GM19463 (cell line): ENCODE results near the gene PACRG.

Experiments used
- ATAC-seq: cut with Tn5 transposase; IDR thresholded peaks from one replicate; pipeline ENCODE4 v1.9.1; 2021; ENCODE audit warnings: mild to moderate bottlenecking, moderate library complexity; ENCODE audit not compliant: unreplicated experiment

The PACRG gene

DNA sequence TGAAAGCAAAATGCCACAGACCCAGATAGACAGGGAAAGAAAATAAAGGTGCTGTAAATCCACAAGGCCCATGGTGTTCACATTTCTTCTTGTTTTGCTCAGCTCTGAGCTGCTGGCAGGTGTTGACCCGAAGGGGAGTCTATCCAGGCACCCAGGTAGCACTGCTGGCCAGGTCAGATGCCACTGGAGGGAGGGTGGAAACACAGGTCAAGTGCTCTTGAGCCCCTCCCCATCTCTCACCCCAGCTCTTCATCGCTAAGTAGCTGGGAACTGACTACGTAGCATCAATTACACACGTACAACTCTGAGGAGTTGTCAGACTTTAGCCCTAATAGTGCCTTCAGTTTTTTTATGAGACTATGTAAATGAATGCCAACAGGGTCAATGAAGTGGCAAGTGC lies 399.0 kb downstream of the PACRG start:
- ATAC-seq: no peak

DNA sequence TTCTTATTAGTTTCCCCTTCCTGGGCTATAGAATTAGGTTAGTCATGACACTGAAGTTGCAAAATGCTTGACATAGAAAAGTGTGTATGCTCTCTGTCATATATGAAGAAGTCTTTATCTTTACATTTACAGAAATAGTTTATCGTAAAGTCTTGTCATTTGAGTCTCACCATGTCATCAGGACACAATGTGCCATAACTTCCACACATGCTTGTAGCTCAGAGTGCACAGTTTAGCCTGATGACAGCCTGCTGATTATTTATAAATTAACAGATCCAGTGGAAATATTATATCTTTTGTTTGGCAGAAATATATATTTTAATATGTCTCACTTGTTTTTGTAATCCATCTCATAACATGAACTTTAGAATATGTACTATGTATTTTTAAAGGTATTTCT lies 399.8 kb downstream of the PACRG start:
- no peak for ATAC-seq

DNA sequence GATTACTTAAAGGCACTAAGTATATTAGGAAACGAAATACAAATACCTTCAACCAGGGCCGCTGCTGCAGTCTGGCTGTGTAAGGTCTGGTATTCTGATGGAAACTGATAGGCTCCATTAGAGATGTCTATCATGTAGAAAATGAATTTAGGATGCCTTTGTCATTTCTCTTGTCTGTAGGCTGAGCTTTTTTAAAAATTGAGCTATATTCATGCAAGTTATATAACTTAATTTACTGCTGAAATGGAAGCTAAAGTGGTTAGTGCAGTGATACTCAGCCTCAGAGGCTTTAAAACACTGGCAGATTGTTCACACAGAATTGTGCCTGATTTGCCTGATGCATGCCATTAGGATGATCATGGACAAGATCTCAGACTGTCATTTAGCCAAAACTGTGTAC lies 400.6 kb downstream of the PACRG start:
- no peak for ATAC-seq

DNA sequence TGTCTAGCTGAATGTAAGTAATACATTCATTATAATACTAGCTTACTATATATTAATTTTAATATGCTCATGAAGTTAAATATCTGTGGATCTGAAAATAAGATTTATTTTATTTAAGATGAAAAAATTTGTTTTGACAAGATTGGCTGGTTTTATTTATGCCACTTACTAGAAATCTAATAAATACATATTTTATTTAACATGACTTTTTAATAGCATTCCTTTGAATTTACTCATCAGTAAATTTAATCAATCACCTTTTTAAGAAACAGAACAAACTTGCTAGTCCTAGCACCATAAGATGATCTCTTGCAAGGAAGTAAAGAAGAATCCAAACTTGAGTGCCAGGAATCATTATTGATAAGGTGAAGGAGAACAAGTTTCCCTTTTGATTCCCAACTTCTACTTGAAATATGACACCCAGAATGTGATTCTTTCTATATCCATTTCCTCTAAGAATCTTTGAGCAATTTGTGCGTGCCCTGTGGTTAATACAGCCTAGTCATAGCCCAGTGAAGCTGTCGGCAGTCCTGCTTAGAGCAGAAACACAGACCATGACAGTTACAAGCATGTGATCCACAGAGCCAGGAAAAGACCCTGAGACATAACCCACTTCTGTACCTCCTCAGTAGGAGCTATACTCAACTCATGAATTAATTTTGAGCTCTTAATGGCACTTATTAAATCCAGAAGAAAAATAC lies 404.4 kb downstream of the PACRG start:
- ATAC-seq: no peak

DNA sequence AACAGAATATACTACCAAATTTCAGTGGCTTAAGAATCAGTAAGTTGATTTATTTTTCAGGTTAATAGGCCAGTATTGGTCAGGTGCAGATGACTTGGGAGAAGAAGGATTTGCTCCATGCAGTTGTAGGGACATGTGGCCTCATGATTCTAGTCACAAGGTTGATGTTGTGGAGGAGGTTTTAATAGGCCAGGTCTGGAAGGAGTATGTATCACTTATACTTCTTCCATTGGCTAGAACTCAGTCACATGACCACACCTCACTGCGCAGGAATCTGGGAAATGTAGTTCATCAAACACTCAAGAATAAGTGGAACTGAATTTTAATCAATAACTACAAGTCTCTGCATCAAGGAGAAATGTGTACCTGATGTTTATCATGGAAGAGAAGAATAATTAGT lies 405.2 kb downstream of the PACRG start:
- ATAC-seq: no peak

DNA sequence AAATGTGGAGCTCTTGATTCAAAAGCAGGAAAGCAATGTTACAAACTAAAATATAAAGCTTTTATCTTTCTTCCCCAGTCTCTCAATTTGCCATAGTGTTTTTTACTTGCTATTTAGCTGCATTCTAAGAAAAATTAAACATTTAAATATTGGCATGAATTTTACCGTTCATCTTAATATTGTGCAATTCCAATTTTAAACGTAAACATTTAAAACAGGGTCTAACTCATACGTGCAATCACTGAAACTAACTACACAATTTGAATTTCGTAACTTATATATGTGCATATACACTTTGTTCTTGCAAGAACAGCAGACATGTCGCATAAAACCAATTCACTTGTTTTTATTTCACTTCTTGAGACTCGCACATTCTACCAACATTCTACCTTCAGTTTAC lies 405.9 kb downstream of the PACRG start:
- no peak for ATAC-seq

DNA sequence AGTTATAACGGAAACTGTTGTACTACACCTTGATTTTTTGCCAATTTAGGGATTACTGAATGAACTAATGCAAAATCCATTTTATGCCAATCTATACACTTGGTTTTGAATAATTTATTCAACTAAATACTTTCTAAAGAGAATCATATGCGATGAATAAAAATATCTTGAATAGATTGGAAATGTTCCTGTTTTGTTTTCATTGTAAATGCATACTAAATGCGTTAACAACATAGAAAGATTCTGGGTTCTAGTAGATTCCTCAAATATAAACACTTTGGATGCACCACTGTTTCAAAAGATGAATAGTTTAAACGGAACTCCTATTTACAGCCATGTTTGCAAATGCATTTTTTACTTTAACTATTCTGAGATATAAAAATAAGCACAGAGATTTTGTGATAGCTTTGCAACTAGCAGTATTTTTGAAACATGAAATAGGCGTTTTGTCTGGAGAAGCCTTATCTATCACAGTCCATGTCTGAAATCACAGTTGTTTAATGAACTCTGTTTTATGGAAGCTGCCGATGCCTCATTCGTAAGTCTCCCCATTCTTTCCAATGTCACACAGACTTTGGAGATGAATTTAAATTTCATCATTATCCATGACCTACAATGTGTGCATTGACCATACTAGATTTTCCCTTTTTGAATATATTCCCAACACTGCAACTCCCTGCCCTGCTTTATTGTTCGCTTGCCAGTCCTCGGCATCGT lies 409.1 kb downstream of the PACRG start:
- no peak for ATAC-seq

DNA sequence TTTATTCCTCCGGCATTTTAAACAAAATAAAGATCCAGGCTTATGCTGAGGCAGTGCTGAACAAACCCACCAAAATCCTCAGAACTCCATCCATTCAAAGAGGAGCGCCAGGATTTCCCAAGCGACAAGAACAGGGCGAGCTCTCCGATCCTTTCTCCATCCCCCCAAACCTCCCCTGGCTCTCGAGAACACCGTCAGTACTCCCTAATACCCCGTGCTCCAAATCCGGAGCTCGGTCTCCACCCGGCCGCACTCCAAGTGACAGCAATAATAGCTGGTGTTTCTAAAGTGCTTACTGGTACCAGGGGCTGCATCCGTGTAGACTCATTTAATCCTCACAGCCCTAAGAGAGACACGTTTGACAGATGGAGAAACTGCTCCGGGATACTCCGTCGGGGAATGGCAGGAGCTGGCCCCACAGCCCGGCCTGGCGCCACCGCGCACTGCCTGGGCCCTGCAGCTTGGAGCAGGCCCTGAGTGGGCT lies 409.7 kb downstream of the PACRG start:
- ATAC-seq: no peak

DNA sequence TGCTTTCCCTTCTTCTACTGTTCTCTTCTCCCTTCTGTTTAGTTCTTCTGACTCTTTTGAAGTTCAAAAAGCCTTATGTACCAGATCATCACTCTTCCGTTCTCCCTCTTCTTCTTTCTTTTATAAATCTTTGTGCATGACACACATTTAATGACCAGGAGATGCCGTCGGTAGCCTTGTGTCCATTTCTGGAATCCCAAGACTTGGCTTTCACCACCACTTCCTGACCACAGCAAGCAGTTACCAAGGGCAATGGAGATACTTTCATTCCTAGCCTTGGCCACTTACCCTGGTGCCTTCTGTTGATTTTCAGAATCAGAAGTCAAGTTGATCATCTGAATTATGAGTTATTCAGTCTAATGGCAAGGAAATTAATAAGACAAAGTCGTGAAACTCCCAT lies 418.3 kb downstream of the PACRG start:
- no peak for ATAC-seq

DNA sequence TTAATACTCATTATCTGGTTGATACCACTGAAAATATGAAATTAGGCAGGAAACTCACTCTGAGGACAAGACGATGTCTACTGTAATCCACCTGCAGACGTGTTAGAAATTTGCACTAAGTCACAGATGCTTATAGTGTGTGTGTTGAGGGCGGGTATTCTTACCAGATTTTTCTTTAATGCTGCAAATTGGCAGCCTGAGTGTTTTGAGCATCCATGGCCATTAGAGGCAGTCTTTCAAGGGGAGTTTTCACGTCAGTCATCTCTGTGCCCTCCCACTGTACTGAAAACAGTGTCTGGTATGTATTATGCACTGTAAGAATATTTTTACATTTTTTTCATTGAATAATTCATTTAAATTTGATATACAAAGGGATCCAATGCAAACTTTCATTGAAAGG lies 420.2 kb downstream of the PACRG start:
- no peak for ATAC-seq

DNA sequence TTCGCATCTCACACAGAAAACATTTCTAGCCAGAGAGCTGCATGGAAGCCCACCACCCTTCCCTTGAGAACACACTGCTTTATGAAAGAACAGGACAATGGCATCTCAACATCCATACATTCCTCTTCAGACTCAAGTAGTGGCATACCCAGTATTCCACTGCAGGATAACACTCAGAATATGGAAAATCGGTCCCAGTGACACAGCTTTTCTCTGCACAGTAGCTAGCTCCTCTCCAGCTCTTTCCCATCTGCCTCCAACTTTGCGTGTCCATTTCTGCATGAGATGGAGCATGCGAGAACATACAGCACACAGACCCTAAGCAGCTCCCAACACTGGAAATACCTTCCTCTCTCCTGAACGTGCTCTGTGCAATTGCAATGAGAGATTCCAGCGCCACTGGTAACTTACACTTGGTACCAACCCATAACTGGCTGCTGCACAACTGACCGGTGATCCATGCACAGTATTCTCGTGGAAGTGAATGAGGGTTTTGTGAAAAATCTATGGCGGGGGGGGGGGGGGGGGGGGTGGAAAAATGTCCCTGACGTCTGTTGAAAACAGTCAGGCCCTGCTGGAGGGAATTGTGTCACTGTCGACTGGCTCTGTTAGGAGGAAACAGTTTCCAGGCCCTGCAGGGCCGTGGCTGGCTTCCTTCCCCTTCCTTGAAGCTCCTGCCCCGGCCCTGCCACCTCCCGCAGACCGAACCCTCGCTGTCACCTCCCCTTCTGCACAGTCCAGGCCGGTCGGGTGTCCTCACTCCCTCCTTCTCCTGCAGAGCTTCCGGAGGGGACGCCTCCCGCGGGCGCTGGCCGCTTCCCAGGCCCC lies 420.9 kb downstream of the PACRG start:
- ATAC-seq: no peak

DNA sequence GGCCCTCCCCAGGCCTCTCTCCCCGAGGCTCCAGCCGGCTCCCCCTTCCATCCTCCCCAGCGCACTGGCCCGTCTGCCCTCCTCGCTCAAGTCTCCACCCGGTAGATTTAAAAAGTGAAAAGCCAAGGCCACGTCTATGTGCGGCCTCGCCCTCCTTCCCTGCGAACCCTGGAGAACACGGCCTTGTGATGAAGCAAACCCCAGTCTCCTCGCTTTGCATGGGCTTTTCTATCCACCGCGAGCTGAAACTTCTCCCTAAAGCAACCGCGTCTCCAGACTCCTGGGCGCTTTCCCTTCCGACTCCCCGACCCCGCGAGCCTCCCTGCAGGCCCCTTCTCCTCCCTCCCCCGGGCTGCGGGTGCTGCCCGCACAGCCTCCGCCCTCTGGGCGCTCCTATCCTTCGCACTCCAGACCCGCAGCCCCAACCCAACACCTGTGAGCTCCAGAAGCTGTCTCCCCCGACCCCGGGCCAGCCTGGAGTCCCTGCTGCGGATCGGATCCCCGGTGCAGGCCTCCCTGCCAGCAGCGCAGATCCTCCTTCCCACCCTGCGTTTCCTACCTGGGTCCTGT lies 421.6 kb downstream of the PACRG start:
- ATAC-seq: no peak

DNA sequence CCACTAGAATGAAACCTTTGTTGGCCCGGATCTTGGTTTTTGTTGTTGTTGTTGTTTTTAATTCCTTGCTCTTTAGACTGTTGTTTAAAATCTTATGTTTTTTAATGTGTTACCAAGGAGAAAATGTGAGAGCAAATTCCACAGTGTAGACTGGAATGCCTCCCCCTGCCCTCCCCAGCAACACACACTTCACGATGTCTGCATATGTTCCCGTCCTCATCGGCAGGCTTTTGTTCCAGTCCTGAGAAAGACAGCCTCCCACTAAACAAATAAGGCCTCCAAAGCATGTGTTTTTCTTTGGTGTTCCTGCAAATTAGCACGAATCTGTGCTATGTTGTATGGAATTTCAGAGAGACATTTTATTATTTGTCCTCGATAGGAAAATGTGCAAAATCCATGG lies 423.4 kb downstream of the PACRG start:
- no peak for ATAC-seq

DNA sequence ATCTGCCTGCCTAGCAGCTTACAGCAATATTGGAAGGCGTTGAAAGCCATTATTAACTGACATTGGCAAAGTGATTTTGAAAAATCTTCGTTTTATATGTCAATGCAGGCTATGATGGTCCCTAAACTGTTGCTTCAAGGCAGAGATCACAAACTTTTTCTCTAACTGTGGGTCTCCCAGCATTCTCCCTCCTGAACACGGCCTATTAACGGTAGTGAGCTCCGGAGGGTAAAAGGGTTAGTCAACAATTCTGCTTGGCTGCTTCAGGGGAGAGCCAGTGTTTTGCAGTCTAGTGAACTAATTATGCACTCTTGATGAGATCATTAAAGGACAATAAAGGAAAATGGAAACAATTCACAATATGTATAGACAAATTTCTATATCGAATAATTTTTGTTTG lies 424.9 kb downstream of the PACRG start:
- ATAC-seq: no peak

DNA sequence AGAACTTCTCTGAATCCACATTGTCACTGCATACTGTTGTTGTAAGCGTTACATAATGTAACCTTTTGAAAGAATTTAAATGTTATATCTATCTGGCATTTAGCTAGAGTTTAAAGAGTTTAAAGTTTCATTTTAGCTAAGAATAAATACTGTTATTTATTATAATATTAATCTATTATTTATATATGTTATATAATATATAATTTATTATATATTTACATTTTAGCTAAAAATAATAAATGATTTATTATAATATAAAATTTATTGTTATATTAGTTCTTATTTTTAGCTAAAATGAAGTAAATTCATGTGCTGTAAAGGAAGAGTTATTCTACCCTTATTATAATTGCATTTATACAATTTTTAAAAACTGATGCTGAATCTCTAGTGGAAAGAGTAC lies 431.3 kb downstream of the PACRG start:
- ATAC-seq: no peak

DNA sequence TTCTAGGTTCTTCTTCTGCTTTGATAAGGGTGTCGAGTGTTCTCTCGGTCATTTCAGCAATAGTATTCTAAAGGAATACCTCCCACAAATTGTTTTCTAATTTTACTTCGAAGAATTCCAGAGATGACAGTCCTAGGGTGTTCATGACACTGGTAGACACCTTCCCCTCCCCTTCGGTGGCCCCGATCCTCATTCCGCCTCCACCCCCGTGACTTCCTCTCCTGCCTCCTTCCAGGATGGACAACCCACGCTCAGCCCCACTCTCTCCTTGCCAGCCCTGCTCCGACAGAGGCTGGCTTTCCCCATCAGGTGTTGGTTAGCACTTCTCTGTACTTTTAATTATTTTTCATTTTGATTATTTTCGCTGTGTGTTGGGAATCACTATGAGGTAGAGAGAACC lies 431.9 kb downstream of the PACRG start:
- no peak for ATAC-seq

DNA sequence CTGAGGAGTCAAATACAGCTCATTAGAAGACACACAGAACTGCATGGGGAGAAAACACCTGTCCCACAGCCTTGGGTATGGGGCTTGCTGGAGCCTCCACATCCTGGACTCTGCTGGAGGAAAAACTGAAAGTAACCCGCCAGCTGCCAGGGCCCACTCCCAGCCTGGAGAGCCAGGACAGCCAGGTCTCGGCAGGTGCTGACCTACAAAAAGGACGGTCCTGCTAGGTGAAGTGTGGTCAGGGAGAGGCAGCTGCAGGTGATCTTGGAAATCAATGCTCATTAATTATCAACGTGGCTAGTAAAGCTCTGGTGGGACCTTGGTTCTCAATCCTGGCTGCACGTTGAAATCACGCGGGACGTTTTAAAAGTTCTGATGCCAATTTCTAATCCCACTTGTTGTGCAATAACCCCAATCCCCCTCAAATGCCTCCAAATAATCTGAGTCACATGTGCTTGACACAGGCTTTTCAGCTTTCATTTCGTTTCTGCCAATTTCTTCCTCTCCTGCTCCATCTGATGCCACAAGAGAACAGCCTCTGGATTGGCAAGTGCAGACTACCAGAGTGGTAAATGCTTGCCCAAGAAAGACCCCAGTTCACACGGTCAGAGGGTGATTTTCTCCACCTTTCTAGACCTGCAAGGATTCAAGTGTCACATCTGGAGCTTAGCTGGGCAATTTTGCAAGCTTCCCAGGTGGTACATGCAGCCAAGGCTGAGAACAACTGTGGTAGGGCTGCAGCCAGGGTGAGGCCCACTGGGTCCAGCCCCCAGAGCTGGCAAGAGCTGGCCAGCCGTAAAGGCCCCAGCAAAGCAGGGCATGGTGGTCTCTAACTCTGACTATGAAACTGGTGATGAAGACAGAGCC lies 434.5 kb downstream of the PACRG start:
- no peak for ATAC-seq

DNA sequence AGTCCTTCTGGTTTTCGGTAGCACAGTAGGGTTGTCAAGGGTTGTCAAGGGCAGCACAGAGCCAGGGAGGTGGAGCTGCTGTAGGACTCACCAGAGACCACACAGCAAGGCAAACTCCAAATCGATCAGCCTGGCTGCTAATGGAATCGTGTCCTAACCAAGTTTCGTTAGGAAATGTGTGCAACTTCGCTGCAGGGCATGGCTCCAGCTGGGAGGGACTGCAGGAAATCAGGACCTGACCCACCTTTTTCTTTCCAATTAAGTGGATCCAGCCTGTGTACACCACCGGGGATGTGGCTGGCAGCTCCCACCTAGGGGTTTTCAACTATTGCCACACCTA lies 435.1 kb downstream of the PACRG start:
- no peak for ATAC-seq

DNA sequence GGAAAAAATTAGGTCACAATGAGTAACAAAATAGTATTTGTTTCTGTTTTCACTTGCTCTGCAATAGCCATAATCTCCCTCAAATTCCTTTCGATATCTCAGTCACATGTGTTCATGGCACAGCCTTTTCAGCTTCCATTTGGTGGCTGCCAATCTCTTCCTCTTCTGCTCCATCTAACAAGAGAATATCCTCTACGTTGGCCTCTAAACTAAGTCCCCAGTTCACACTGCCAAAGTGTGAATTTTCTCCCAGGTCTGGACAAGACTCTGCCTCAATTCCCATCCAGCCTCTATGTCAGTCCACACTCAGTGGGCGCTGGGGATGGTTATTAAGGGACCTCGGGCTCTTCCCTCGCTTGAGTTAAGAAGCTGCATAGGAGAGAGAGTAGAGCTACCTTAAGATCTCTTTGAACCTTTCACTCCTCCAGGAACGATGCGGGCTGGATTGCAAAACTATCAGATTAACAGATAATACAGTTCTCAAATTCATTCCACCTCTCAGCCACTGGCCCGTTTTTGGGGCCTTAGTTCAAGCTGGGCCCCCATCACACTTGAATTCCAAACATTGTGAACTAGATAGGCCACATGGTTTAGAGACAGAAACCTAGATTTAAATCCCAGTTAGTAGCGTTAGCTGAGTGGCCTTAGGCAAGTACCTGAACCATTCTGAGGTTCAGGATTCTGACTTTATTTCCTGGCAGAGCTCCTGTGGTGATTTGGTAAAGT lies 436.6 kb downstream of the PACRG start:
- no peak for ATAC-seq
